Body of pancreas (tissue), 4 donors: ENCODE measurements around the gene GIGYF2.

Experiments
- CTCF ChIP-seq, 7 experiments: fragments of 450-650 bp in 4 of 7; fragments of 200-600 bp in 3 of 7; sonication (generic) in 3 of 7; IDR thresholded peaks; one replicate each; pipeline ENCODE4 v1.5.1; 2016 to 2019; ENCODE audit warnings: antibody characterized with exemption in 7 of 7
- POLR2A ChIP-seq, 3 donors: fragments of 450-650 bp; IDR thresholded peaks; one replicate each; pipeline ENCODE4 v1.6.1; 2016; ENCODE audit warnings: antibody characterized with exemption in 3 of 3, mild to moderate bottlenecking in 2 of 3

- no peak for TF ChIP-seq CTCF (IDR thresholded peaks at IDR 0.05)
- TF ChIP-seq POLR2A (IDR thresholded peaks at IDR 0.05), result no peak
Measured at GRCh38 chr2:232885264-232885961, 188.3 kb downstream of the GIGYF2 start.
